Endothelial cell of umbilical vein (primary cell): ENCODE results near the gene STRIT1. TPM values are rescaled to one million over a fixed set of nuclear protein-coding genes. Genes with fewer than 3 reads are reported as not detected.

ENCODE experiments used
- BruUV-seq: library from RNA; stranded (reverse); fragments of 400-500 nt; replicated peaks from 2 replicates; lab custom pipeline; 2021; lab: Mats Ljungman, UMichigan
- CTCF ChIA-PET: fragments of 300-600, 350-600 bp; sonication (Branson Sonifier 250); formaldehyde crosslinking; loops from one replicate; lab custom pipeline; 2021; ENCODE audit warnings: antibody characterized with exemption, inconsistent platforms; lab: Charles Lee
- POLR2A ChIA-PET: fragments of 300-600, 350-600 bp; sonication (Branson Sonifier 250); formaldehyde crosslinking; loops from one replicate; lab custom pipeline; 2021; ENCODE audit warnings: antibody characterized with exemption, inconsistent platforms; lab: Charles Lee
- DNase-seq: peaks from one replicate; pipeline ENCODE4 v3.0.0-alpha.2; 2011; ENCODE audit warnings: low read depth, low spot score
- FAIRE-seq: peaks from 2 replicates; lab custom pipeline; 2011; peaks lifted over from hg19 to GRCh38; lab: Jason Lieb, UNC
- H2AFZ ChIP-seq: 2 replicates; pipeline ENCODE4 v1.6.0; 2012; ENCODE audit warnings: low read depth, low read length, control low read depth, inconsistent platforms
- H3K27ac ChIP-seq: 2 replicates; pipeline ENCODE4 v1.5.1; 2011; ENCODE audit warnings: low read depth, mild to moderate bottlenecking, control low read depth, low read length, moderate library complexity; ENCODE audit not compliant: insufficient read depth
- H3K27me3 ChIP-seq, 2 experiments: 2 replicates each; pipeline versions ENCODE4 v1.6.0 to v1.6.1; 2011; ENCODE audit warnings: low read length in 2 of 2, mixed read lengths in 1 of 2; ENCODE audit not compliant: control insufficient read depth in 2 of 2, insufficient read depth in 2 of 2
- H3K36me3 ChIP-seq, 2 experiments: 2 replicates in 1 of 2; 3 replicates in 1 of 2; pipeline ENCODE4 v1.5.1; 2011; ENCODE audit warnings: low read length in 2 of 2, mild to moderate bottlenecking in 1 of 2, moderate library complexity in 1 of 2; ENCODE audit not compliant: control insufficient read depth in 2 of 2, insufficient read depth in 2 of 2; ENCODE audit errors: extremely low read depth in 1 of 2
- H3K4me1 ChIP-seq: 3 replicates; pipeline ENCODE4 v1.5.1; 2011; ENCODE audit warnings: mild to moderate bottlenecking, low read length; ENCODE audit not compliant: control insufficient read depth, insufficient read depth; ENCODE audit errors: extremely low read depth
- H3K4me2 ChIP-seq: 2 replicates; pipeline ENCODE4 v1.6.1; 2011; ENCODE audit warnings: low read length, control low read depth, mixed read lengths; ENCODE audit not compliant: insufficient read depth
- H3K4me3 ChIP-seq, 3 experiments: fragments of 200-600 bp in 1 of 3; sonication (generic), shearing (Covaris generic) in 1 of 3; replicated peaks in 1 of 3; 2 replicates each; pipeline ENCODE4 v1.5.1; 2011 to 2016; ENCODE audit warnings: control low read depth in 3 of 3, low read length in 3 of 3, mild to moderate bottlenecking in 2 of 3, inconsistent platforms in 1 of 3, low read depth in 1 of 3, moderate library complexity in 1 of 3; ENCODE audit not compliant: insufficient read depth in 1 of 3
- H3K79me2 ChIP-seq: 2 replicates; pipeline ENCODE4 v1.6.0; 2012; ENCODE audit warnings: low read length, inconsistent platforms; ENCODE audit not compliant: control insufficient read depth, insufficient read depth
- H3K9ac ChIP-seq: replicated peaks from 2 replicates; pipeline ENCODE3; 2011; ENCODE audit warnings: low read length, control low read depth; ENCODE audit not compliant: insufficient read depth; ENCODE audit errors: extremely low read depth
- H3K9me1 ChIP-seq: replicated peaks from 3 replicates; pipeline ENCODE4 v1.6.0; 2011; ENCODE audit warnings: mild to moderate bottlenecking, low read length; ENCODE audit not compliant: control insufficient read depth, insufficient read depth; ENCODE audit errors: extremely low read depth
- H3K9me3 ChIP-seq: replicated peaks from 2 replicates; pipeline ENCODE4 v1.5.1; 2012; ENCODE audit warnings: low read length, inconsistent platforms; ENCODE audit not compliant: control insufficient read depth, insufficient read depth
- H4K20me1 ChIP-seq: replicated peaks from 2 replicates; pipeline ENCODE3; 2011; ENCODE audit warnings: mild to moderate bottlenecking, low read length; ENCODE audit not compliant: control insufficient read depth, insufficient read depth; ENCODE audit errors: extremely low read depth
- EZH2 ChIP-seq: IDR thresholded peaks from 2 replicates; pipeline ENCODE4 v1.6.1; 2012; ENCODE audit warnings: borderline replicate concordance, low read depth, mild to moderate bottlenecking, moderate library complexity, low read length, inconsistent platforms; ENCODE audit not compliant: severe bottlenecking
- FOS ChIP-seq: IDR thresholded peaks from 2 replicates; pipeline ENCODE4 v1.6.1; 2011; ENCODE audit warnings: mild to moderate bottlenecking, low read length, moderate library complexity, borderline replicate concordance; ENCODE audit not compliant: insufficient read depth
- GATA2 ChIP-seq: IDR thresholded peaks from 2 replicates; pipeline ENCODE4 v1.7.0; 2011; ENCODE audit warnings: low read depth, mild to moderate bottlenecking, moderate library complexity, mixed read lengths, low read length; ENCODE audit not compliant: insufficient read length, insufficient read depth
- JUN ChIP-seq: IDR thresholded peaks from 2 replicates; pipeline ENCODE4 v1.6.1; 2011; ENCODE audit warnings: borderline replicate concordance, low read depth; ENCODE audit not compliant: insufficient read length, insufficient read depth
- MYC ChIP-seq: IDR thresholded peaks from one replicate; pipeline ENCODE4 v1.6.1; 2011; ENCODE audit warnings: mild to moderate bottlenecking, low read depth, low read length
- POLR2A ChIP-seq: IDR thresholded peaks from 2 replicates; pipeline ENCODE4 v1.6.1; 2012; ENCODE audit warnings: low read depth, mild to moderate bottlenecking, control low read depth, low read length
- POLR2AphosphoS5 ChIP-seq: IDR thresholded peaks from 2 replicates; pipeline ENCODE4 v1.6.1; 2012; ENCODE audit warnings: low read depth, mild to moderate bottlenecking, control low read depth, low read length, moderate library complexity; ENCODE audit not compliant: insufficient read depth
- dilution Hi-C: fragments of 300-500 bp; cut with MboI; formaldehyde crosslinking; loops from one replicate; pipeline ENCODE4 v1.15.0; 2019; ENCODE audit warnings: low sequenced_read_pairs; ENCODE audit not compliant: extremely low pct_ligation_motif_present
- intact Hi-C: fragments of 100-400 bp; cut with micrococcal nuclease; formaldehyde crosslinking; loops from one replicate; pipeline ENCODE4 v1.10.0; 2022
- polyA plus RNA-seq, 4 experiments: library from polyadenylated mRNA; depleted of rRNA in 3 of 4; stranded (reverse) in 3 of 4; unstranded in 1 of 4; fragments of >200 nt; gene quantifications; 2 replicates each; pipeline versions ENCODE4 v1.2.1 to v1.2.3, GENCODE V29; 2011 to 2012; ENCODE audit warnings: missing spikeins in 1 of 4
- total RNA-seq: library from RNA; stranded (reverse); gene quantifications from 2 replicates; pipeline ENCODE4 v1.2.3, GENCODE V29; 2021
- TF ChIP-seq, protein P1 (sequence below): IDR thresholded peaks from 2 replicates; pipeline ENCODE4 v1.6.1; 2011; ENCODE audit not compliant: insufficient read depth, insufficient read length
- TF ChIP-seq, protein P2 (sequence below), 2 donors: IDR thresholded peaks; 1 replicate in 1 of 2; 2 replicates in 1 of 2; pipeline ENCODE4 v1.5.1; 2011; ENCODE audit warnings: low read length in 2 of 2, mild to moderate bottlenecking in 2 of 2, moderate library complexity in 2 of 2, control low read depth in 1 of 2, inconsistent platforms in 1 of 2, low read depth in 1 of 2; ENCODE audit not compliant: insufficient read depth in 1 of 2; ENCODE audit errors: extremely low read depth in 1 of 2

Gene STRIT1
- total and polyA plus RNA-seq, 2 donors (not counting 3 experiments of a cell fraction or from before 2014, with no cell fraction given) = not detected

DNA sequence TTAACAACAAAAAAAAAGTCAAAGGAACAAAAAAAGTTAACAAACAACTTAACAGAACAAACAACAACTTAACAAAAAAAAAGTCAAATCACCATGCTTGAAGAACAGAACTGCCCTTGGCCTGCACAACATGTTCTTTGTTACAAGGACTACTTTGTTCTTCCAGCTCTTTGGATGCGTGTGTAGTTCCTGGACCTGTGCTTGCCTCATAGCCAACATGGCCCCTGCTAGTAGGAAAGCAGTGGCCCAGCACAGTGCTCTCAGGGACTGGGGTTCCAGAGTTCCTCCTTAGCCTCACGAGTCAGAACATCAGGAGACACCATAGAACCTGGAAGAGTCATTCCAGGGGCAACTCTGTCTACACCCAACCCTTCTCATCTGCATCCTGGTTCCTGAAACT is 10.9 kb upstream of the STRIT1 start:
- Histone ChIP-seq H3K9me3 (no peaks in the 10 kb centered on the region), H3K9me1 (no peaks in the 10 kb centered on the region), H3K36me3 (no peaks in the 10 kb centered on the region), H3K9ac (no peak overlapping the region), H3K4me2 (no peak overlapping the region), H2AFZ (no peak overlapping the region), H3K27me3 (no peaks in the 10 kb centered on the region), H4K20me1 (no peaks in the 10 kb centered on the region), H3K4me1 (peaks cover 5% of the 10 kb centered on the region), H3K79me2 (no peaks in the 10 kb centered on the region), H3K27ac (no peak overlapping the region), H3K4me3 (no peak overlapping the region)
- DNase-seq = no peak
- no TSS peak for BruUV-seq
- no peak for TF ChIP-seq POLR2A
- no peak for TF ChIP-seq EZH2
- no peak for TF ChIP-seq MYC
- TF ChIP-seq POLR2AphosphoS5 = no peak
- no peak for TF ChIP-seq FOS
- TF ChIP-seq, protein P1, sequence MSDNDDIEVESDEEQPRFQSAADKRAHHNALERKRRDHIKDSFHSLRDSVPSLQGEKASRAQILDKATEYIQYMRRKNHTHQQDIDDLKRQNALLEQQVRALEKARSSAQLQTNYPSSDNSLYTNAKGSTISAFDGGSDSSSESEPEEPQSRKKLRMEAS = no peak
- no peak for TF ChIP-seq JUN
- TF ChIP-seq GATA2 = no peak
- TF ChIP-seq, protein P2, sequence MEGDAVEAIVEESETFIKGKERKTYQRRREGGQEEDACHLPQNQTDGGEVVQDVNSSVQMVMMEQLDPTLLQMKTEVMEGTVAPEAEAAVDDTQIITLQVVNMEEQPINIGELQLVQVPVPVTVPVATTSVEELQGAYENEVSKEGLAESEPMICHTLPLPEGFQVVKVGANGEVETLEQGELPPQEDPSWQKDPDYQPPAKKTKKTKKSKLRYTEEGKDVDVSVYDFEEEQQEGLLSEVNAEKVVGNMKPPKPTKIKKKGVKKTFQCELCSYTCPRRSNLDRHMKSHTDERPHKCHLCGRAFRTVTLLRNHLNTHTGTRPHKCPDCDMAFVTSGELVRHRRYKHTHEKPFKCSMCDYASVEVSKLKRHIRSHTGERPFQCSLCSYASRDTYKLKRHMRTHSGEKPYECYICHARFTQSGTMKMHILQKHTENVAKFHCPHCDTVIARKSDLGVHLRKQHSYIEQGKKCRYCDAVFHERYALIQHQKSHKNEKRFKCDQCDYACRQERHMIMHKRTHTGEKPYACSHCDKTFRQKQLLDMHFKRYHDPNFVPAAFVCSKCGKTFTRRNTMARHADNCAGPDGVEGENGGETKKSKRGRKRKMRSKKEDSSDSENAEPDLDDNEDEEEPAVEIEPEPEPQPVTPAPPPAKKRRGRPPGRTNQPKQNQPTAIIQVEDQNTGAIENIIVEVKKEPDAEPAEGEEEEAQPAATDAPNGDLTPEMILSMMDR (IDR thresholded peaks at IDR 0.05; ENCODE audit: extremely low read depth in 1 of 2, insufficient read depth in 1 of 2, low read depth in 1 of 2, low read length in 2 of 2) = no peak
- FAIRE-seq = peak; percentile 4
- dilution Hi-C loops (no loop called here), intact Hi-C loops (no loop called here)
- ChIA-PET CTCF (no interaction called here), POLR2A (no interaction called here)
